CD4-positive, alpha-beta T cell treated with Interleukin-12 subunit alpha and Interleukin-12 subunit beta, for 1 hour (primary cell): Measurements from ENCODE around the gene FERD3L.
"Not testable (repeated sequence)": the region's sequence is repeated elsewhere in the genome, so short reads cannot be mapped to it uniquely, and the experiment has no call there.

Source experiments
- DNase-seq: peaks from one replicate; pipeline ENCODE4 v3.0.0-alpha.2; 2020

FERD3L gene, protein sequence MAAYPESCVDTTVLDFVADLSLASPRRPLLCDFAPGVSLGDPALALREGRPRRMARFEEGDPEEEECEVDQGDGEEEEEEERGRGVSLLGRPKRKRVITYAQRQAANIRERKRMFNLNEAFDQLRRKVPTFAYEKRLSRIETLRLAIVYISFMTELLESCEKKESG

DNA sequence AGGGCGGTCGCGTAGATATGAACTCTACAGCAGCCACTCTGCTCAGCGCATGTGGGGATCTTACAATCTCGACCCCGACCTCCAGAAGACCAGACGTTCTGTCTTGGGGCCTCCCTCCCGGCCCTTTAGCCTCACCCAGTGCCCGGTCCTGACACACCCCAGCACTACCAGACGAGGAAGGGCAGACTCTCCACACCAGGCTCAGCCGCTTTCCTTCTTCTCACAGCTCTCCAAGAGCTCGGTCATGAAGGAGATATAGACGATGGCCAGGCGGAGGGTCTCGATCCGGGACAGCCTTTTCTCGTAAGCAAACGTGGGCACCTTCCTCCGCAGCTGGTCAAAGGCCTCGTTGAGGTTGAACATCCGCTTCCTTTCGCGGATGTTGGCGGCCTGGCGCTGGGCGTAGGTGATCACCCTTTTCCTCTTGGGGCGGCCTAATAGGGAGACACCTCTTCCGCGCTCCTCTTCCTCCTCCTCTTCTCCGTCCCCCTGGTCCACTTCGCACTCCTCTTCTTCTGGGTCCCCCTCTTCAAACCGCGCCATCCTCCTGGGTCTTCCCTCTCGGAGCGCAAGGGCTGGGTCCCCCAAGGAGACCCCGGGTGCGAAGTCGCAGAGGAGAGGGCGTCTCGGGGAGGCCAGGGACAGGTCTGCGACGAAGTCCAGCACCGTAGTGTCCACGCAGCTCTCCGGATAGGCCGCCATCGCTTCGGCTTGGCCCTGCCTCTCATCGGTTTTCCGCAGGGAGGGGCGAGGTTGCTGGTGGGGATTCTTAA, at the start of gene FERD3L:
Gene FERD3L (minus strand): TSS at position 761 of the 773 bp plus-strand sequence. CDS start 59 bp downstream, at position 702.
- no peak for DNase-seq

DNA sequence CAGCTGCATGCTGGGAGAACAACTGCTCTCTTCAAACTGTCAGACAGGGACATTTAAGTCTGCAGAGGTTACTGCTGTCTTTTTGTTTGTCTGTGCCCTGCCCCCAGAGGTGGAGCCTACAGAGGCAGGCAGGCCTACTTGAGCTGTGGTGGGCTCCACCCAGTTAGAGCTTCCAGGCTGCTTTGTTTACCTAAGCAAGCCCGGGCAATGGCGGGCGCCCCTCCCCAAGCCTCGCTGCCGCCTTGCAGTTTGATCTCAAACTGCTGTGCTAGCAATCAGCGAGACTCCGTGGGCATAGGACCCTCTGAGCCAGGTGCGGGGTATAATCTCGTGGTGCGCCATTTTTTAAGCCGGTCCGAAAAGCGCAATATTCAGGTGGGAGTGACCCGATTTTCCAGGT, 49.2 kb upstream of the FERD3L start:
- not testable (repeated sequence) for DNase-seq

DNA sequence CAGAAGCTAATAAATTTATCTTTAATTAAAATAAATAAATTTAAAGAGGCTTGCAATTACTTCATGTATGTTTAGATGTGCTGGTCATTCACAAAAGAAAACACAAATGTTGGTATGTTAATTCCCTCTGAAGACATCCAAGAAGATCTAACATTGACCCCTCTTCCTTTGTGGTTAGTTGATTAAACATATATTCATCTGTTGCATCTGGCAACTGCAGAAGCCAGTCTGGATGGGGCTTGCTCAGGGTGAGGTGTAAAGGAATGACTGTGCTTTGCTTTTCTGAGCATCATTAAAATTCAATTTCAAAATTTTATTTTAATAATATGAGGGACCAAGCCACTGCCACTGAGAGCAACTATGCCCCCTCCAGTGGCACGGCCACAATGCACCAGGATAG, 36.4 kb upstream of the FERD3L start:
- DNase-seq: no peak

DNA sequence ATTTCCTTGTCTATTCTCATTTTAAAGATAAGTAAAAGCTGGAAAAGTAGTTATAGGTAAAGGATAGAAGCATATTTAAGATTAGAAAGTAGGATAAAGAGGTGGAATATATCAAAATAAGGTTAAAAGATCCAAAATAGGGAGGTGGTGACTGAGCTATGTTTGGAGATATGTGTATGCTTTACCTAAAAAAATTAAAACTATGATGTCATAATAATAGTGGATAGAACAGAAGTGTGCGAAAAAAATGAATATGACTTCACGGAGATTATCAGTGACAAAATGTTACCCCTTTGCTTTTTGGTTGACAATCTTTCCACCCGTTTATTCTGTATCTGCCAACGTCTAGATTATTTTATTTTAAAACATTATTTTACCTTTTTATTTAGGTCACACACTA, 33.4 kb upstream of the FERD3L start:
- no peak for DNase-seq

DNA sequence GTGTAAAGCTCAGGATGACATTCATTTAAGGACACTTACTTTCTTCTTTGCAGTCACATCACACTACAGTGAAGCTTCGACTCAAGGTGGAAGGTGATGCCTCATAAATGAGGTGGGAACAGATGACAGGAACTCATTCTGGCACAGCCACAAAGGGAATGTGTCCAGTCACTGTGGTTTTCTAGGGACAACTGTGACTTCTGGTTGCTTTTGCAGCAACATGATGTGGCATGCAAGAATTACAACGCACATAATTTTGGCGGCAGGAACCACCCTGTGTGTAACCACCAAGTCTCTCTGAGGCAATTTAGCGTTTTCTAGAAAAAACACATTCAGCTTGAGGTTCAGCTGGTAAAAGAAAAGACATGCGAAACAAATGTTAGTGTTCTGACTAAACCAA, 32.0 kb upstream of the FERD3L start:
- no peak for DNase-seq

DNA sequence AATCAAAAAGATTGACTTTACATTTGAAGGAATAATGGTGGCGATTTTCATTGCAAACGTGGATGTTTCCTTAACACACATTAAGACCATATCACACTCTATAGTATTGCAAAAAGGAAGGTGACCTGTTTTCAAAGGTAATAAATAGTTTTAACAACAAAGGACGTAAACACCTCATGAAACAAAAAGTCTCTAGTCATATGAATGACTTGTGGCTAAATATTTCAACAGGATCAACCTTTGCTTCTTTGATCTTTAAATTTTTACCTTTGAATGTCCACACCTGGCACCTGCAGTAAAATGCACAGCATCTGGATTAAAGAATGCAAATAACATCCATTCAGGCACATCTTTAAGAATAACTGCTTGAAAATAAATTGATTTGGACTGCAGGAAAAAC, 30.0 kb upstream of the FERD3L start:
- no peak for DNase-seq

DNA sequence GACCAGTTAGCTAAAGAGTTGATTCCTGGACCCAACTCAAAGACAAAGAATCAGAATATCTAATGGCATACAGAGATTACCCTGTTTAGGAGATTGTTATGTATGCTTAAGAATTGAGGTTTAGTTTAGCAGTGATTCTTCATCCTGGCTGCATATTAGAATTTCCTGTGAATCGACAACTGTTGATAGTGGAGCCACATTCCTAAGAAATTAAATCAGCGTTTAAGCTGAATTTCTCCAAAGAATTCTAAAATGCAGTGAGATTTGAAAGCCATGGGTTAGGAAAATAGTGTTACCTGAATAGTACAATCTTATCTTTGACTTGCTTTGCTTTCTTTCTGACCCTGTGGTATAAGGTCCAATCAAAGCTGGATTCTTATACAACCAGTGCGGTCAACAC, 16.4 kb upstream of the FERD3L start:
- no peak for DNase-seq

DNA sequence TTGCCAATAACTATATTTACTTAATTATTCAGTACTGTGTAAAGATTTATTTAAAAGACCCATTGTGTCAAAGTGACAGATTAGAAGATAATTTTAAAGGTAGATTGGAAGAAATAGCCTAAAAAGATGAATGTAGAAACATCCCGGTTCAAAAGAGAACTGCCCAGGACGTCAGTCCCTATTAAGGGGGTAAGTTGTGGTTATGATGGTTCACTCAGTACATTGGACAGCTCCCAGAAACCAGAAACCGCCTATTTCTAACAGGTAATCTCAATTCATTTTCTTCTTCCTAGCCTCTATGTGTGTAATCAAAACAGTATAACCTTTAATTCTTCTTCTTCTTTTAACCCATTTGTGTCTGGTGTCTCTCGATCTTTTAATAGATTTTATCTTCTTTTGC, 1.5 kb upstream of the FERD3L start:
- no peak for DNase-seq

DNA sequence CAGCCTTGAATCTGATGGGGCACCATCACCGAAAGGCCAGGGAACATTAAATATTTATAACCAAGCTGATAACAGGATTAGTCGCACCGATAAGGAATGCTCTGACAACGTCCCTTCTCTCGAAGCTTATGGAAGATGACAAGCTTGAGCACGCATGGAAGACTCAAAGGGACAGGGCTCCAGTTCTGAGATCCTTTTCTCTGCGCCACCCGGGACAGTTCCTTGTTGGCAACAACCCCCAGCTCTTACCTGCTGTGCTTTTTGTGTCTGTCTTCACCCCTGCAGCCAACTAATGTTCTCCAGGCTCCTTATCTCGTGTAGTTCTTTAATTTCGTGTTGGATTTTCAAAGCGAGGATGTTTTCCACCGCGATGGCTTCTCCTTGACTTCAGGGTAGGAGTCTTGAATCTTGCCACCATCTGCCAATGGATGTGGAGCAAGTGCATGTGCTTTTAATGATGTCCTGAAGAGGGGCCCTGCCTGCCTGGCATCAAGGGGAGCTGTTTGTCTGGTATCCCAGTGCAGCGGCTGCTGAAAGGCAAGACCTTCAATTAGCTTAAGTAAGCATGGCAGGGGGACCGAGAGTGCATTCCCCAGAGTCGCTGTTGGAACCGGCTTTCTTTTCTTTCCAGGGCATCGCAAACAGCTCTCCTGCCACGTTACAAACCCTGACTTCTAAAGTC, 354 bp upstream of the FERD3L start:
- no peak for DNase-seq

DNA sequence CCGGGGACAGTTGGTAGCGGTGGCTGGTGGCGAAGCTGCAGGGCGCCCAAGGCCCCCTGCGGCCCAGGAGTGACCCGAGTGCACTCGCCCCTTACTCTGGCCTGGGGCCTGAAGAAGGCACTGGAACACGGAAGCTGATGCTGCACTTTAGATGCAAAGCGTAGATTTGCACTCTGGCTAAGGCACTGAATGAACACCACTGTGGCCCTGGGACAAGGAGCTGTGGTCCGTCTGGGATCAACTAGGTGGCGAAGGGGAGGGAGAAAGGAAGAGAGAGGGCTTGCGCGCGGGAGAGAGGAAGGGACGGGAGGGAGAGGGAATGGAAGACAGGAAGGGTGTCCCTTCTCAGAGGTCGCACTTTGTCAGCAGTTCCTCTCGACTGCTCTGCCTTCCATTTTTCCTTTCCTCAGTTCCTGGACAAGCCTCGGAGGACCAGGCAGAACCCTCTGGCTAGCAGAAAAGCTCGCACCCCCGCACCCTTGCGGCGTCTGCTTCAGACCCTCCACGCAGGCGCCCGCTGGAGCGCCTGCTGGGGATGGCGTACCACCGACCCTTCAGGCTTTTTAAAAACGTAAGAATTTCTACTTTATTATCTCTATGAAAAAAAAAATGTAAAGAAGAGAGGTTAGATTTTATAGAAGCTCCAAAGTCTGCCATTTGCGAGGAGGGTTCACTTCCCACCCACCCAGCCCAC, 1.2 kb downstream of the FERD3L start:
- no peak for DNase-seq

DNA sequence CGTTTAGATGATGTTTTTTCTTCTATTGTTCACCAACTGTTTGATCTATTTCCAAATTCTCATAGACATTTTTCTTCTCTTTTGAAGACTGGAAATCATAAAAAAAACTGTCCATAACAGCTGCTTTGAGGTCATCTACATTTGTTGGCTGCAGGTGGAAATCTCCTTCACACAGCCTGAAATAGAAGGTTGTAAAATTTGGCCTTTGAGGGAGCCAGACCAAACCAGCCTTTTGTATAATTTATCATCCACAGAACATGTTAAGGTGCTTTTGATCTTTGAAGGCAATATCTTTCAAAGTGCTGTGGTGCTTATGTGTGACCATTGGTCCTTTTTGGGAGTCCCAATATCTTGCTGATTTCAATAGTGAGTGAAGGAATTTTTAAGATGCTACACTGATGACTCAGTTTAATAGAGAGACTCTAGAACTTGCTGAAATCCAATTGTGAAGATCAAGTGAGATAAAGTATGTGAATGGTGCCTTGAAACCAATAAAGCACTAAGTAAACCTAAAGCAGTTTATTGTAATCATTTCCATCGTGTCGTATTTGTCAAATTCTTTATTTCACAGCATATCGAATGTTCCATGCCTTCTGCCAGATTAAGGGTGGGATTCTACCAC, 5.4 kb downstream of the FERD3L start:
- no peak for DNase-seq

DNA sequence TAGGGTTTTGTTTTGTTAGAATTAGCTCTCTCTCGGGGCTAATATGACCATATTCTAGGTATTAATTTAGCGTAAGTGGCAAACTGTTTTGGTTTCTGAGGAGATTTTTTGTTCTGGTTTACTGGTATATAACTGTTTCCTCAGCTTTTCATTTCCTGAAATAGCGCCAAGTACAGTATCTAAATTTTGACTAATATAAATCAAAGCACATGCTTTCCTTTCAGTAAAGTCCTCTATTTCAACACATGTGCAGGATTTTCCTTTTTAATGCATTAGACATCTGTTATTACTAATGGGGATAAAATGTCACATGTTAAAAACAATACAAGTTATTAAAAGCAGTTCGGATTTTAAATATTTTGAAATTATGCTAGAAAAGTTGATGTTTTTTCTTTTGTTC, 11.3 kb downstream of the FERD3L start:
- no peak for DNase-seq

DNA sequence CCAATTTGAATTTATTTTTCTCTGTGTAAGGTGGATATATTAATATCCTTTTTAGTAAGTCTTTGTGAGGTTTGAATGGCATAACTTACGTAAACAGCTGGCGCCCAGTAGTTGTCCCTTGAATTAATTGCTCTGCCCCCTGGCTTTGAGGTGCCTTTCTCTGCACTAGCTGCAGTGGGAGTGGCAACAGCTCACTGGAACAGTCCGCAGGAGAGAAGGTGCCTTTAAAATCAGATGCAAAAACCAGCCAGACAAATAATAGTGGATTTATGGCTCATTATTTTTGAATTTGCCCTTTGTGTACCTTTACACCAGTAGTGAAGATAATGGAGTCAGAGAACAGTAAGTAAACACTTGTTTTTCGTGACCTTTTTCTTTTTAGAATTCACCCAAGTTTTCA, 11.8 kb downstream of the FERD3L start:
- DNase-seq: no peak

DNA sequence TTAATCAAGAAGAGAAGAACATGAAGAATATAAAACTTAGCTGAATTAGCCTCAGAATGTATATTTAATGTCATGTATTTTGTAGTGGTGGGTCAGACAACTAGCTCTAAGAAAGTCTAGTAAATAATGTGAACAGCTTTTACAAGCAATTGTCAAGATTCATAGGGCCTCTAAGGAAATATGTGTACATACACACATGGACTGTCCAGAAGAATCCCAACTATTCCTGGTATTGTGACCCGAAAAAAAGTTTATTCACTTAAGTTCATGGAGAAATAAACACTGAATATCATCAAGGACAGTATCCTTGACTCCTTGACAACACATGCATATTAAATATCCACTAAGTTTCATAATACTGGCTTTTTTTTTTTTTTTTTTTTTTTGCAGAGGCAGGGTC, 16.4 kb downstream of the FERD3L start:
- DNase-seq: no peak

DNA sequence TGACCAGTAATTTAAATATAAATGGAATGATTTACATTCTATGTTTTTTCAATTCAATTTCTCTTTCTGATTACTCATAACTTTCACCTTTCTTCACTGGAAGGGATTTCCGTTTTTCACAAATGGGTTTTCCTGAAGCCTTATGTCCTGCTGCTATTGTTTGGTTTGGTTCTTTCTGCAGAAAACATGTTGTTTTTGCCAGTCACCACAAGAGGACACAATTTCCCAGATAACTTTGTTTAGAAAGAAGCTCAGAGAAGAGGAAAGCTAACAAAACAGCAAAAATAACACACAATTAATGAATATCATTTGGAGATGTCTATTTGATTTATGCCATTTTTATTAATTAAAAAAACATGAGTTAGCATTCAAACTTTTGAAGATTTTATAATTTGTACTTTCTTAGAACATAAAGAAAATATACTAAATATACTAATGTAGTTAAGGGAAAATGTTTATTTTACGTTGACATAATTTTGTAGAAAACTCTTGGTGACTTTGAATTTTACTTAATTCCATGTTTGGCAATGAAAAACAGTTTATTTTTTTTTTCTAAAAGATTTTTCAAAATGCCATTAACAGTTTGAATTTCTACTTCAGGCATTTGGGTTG, 23.1 kb downstream of the FERD3L start:
- DNase-seq: no peak

DNA sequence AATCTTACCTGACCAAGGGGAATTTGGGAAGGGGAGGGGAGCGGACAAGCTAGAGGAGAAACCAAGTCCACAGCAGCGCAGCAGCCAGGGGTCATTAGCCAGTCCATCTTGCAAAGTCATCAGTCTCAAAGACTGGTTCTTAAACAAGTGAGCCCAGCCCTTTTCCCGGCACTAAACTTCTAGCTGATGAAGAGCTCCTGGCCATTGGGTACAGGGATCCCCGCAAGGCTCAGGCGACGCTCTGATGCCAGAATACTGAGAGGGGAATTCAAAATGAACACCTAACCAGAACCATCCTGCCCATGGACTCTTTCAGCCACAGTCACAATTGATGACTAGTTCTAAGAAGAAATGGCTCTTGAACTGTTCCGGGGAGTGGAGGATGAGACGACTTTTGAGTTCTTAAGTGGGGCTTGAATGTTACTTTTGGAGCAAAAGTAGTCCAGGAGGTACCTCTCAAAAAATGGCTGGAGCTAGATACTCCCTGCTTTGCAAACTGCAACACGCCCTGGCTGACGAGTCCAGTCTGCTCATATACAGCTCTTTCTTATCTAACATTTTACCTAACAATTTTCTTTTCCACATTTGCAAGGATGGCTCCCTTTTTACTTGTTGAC, 25.2 kb downstream of the FERD3L start:
- no peak for DNase-seq

DNA sequence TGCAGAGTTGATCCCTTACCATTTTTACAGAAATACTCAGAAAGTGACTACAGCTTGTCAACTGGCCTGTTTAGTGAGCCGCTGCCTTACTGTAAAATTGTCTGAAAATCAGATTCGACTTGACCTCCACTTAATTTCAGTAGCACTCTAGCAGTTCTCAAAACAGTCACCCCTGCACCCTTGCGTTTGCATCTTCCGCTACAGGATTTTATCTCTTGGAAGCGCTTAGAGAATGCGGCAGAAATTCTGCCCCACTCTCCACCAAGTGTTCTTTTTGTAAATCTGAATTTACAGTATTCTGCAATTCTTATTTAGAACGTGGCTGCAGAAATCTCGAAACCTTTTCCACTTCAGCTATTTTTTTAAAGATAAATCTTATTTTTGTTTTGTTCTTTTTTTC, 25.8 kb downstream of the FERD3L start:
- DNase-seq: no peak

DNA sequence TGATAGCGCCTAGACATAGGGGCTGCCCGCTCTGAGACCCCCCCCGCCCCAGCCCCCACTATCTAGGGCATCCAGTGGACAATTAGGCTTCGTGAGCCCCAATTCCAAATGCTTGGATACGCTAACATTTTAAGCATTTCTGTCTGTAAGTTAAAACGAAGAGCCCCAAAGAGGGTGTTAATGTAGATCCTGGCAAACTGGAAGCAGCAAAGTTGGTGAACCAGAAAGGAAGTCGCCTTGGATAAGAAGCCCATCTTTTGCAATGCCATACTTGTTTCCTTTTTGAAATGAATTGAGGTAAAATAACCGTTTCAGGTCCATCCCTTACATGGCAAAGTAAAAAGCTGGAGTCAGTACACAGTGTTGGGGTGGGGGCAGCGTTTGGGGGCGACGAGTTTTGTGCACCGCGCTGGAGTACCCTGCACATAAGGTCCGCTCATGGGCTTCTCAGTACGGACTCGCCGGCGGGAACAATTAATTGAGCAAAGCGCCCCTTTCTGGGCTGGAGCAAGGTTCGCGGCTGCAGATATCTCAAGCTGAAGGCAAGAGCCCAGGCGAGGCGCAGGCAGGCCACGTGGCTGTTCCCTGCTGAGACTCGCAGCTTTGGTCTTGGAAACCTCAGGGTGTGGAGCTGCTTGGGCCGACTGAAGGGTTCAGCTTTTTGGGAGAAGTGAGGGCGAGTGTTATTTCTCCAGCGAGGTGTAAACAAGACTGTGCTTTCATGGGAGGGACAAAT, 26.4 kb downstream of the FERD3L start:
- DNase-seq: no peak

DNA sequence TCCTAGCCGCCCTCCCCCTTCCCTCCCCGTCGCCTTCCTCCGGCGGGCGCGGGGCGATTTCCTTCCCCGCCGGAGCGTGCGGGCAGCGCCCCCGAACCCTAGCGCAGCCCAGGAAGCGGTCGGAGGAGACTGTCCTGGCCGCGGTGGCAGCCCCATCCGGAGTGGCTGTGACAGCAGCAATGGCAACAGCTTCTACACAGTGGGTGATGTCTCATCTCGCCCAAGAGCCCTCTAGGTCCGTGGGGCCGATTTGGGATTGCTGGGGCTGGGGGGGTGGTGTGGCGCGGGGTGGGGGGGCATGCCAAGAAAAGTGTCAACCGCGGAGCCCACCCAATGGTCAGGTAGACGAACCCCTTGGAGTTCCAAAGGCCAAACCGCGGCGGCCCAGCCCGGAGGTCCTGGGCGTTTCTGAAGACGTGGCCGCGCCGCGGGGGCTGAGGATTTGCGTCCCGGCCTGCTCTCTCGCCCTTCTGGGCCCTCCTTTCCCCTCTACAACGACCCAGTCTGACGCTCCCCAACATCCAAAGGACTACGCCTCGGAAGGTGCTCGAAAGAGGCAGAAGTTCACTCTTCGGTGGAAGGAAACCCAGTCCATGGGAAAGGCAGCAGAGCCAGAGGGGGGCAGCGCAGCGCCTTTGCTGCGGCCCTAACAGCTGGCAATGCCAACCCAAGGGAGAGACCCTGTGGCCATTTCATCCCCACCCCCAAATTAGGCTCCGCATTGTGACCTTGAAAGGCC, 27.2 kb downstream of the FERD3L start:
- DNase-seq: no peak

DNA sequence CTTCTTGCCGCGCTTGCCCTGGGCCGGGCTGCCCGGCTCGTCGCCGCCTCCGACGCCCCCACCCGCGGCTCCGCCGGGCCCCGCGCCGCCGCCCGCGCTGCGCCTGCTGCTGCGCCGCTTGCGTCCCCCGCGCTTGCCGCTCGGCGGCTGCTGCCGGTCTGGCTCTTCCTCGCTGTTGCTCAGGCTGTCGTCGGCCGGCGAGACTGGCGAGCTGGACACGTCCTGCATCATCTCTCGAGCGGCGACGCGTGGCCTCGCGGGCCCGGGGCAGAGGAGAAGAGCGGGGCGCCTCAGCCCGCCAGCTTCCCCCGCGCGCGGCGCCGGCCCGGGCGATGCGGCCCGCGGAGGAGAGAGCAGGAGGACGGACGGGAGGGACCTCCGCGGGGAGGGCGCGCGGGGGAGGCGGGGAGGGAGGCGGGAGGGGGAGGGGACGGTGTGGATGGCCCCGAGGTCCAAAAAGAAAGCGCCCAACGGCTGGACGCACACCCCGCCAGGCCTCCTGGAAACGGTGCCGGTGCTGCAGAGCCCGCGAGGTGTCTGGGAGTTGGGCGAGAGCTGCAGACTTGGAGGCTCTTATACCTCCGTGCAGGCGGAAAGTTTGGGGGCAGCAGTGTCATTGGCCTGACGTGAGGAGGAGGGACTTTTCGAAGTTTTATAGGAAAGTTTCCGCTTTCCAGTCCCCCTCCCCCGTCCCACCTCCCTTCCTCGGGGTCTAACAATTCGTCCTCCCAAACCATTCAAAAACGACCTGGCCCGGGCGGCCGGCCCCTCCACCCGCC, 27.9 kb downstream of the FERD3L start, which contains the start of gene TWIST1:
Gene TWIST1 (minus strand): TSS at position 546 of the 779 bp plus-strand sequence. CDS start 315 bp downstream, at position 231.
- no peak for DNase-seq
